ENCODE data around the gene GSAP.

GRCh38 chr7:77402818-77403217, 13.3 kb downstream of the GSAP start:
- TF ChIP-seq CTCF (IDR thresholded peaks at IDR 0.05 in 8 of 11, conservative IDR thresholded peaks at IDR 0.05 in 3 of 11) = no peak
- TF ChIP-seq POLR2AphosphoS5 (IDR thresholded peaks at IDR 0.05) = no peak
